HG03442 (cell line): Measurements from ENCODE around the gene GPRASP3.
"Not testable (repeated sequence)": the region's sequence is repeated elsewhere in the genome, so short reads cannot be mapped to it uniquely, and the experiment has no call there.

ENCODE experiments used
- ATAC-seq: cut with Tn5 transposase; IDR thresholded peaks from one replicate; pipeline ENCODE4 v1.9.1; 2021; ENCODE audit warnings: mild to moderate bottlenecking, moderate library complexity; ENCODE audit not compliant: unreplicated experiment

The GPRASP3 gene, protein sequence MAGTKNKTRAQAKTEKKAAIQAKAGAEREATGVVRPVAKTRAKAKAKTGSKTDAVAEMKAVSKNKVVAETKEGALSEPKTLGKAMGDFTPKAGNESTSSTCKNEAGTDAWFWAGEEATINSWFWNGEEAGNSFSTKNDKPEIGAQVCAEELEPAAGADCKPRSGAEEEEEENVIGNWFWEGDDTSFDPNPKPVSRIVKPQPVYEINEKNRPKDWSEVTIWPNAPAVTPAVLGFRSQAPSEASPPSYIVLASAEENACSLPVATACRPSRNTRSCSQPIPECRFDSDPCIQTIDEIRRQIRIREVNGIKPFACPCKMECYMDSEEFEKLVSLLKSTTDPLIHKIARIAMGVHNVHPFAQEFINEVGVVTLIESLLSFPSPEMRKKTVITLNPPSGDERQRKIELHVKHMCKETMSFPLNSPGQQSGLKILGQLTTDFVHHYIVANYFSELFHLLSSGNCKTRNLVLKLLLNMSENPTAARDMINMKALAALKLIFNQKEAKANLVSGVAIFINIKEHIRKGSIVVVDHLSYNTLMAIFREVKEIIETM

DNA sequence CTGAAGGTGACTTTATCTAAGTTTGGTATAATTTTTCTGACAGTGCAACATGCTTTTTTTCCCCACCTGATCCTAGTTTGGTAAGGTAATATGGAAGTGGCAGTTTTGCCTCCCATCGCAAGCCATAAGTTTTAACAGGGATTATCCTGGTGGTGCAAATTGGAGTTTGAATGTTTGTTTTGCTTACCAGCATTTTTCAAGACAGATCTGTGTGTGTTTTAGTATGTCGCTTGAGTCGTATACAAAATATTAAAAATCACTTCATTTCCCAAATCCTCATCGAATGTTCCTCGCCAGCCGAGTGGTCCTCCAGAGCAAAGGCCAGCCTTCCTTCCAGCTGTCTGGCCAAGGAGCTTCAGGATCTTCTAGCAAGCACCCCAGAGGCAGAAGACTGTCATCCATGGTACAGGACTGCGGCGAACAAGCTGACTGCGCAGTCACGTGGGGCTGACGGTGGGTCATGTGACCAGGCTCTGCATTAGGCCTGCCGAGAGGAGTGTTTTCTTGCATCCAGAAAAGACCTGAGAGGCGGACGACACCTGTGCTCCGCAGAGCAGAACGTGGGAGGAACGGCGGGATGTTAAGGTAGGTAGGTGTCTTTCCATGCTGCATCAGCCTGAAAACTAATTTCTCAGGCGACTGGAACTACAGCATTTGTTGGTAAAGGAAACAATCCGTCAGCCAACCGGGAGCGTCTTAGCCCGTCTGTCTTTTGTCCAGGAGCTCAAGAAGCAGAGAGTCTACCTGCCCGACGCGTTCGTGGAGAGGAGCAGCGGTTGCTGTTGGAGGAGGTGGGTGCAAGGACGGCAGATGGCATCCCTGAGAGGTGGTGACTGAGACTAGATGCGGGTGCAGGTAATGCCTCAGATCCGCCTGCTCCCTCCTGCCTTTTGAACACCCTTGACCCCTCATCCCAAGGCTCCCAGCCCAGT, at the start of gene GPRASP3:
TSS of gene GPRASP3 (plus strand) at position 507 of the 932 bp plus-strand sequence. CDS start 28,253 bp downstream, outside the sequence.
- ATAC-seq: peak; percentile 99

DNA sequence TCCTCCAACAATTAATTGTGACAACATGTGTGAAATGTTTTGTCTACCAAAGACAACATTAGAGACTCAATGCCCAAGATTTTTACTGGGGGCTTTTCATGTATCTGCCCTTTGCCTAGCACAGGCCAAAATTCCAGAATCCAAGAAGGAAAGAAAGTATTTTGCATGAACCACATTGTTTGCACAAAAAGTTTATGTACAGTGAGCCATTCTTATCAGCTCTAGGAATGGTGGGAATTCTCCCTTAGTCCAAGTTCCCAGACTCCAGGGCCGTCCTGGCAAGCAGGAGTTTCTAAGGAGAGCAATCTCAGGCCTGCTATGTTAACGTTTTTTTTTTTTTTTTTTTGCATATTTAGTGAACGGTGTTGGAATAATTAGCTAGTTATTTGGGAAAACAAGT, 47.7 kb upstream of the GPRASP3 start:
- ATAC-seq: no peak

DNA sequence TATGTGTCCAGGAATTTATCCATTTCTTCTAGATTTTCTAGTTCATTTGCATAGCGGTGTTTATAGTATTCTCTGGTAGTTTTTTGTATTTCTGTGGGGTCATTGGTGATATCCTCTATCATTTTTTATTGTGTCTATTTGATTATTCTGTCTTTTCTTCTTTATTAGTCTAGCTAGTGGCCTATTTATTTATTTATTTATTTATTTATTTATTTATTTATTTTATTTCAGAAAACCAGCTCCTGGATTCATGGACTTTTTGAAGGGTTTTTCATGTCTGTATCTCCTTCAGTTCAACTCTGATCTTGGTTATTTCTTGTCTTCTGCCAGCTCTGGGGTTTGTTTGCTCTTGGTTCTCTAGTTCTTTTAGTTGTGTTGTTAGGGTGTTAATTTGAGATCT, 43.1 kb upstream of the GPRASP3 start:
- ATAC-seq: not testable (repeated sequence)

DNA sequence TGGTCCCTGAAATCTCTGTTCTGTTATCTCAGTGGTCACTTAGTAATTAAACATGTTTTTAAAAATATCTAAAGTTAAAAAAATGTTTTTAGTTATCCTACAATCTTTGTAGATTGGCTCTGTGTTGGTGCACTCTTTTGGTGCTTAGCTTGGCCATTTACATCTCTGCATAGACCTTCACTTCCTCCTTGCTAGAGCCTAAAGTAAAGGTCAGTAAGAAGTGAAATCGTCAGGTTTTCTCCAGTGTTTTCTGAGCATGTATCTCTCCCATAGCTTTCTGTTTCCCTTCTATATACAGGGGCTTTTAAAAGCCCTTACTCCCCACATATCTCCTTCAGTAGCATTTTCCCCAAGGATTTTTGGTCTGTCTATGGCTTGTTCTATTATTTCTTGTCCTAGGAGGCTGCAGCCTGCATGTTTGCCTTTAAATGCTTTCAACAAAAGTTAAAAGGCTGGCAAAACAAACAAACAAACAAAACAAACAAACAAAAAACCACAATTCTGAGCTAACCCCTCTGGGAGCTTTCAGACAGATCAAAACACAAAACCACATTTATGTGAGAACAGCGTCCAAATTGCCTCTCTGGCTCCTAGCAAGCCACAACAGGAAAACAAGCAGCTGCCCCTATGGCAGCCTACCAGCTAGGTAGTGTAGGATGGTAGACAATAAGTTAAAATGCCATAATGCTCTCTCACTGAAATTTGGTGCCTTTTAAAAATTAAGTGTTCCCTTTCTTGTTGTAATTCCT, 35.6 kb upstream of the GPRASP3 start:
- no peak for ATAC-seq

DNA sequence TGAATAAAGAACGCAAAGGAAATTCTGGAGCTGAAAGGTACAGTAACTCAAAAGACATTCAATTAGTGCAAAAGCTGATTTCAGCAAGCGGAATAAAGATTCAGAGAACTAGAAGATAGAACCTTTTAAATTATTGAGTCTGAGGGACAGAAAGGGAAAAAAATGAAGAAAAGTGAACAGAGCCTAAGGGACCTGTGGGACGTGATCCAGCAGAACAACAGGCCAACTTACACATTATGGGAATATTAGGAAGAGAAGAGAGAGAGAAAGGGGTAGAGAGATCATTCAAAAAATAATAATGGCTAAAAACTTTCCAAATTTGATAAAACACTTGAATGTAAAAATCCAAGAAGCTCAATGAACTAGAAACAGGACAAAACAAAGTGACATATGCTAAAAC, 25.8 kb upstream of the GPRASP3 start:
- no peak for ATAC-seq

DNA sequence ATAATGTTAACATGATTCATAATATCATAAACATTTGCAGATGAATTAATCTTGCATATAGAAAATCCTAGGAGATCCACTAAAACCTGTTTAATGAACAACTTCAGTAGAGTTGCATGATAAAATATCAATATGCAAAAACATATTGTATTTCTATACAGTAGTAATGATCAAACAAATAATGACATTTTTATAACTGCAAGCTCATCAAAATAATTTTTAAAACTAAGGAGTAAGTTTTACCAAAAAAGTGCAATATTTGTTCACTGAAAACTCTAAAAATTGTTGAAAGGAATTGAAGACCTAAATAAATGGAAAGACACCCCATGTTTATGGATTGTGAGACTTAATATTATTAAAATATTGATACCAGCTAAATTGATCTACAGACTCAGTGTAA, 24.2 kb upstream of the GPRASP3 start:
- no peak for ATAC-seq

DNA sequence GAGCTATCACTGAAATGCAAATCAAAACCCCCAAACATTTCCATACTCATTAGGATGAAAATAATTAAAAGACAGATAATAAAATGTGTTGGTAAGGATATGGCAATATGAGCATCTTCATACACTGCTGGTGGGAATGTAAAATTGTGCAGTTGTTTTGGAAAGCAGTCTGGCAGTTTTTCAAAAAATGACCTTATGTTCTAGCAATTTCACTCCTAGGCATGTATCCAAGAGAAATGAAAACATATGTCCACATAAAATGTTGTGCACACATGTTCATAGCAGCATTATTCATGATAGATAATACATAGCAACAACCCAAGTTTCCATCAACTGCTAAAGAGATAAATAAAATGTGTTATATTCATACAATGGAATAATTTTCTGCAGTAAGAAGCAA, 23.0 kb upstream of the GPRASP3 start:
- ATAC-seq: no peak

DNA sequence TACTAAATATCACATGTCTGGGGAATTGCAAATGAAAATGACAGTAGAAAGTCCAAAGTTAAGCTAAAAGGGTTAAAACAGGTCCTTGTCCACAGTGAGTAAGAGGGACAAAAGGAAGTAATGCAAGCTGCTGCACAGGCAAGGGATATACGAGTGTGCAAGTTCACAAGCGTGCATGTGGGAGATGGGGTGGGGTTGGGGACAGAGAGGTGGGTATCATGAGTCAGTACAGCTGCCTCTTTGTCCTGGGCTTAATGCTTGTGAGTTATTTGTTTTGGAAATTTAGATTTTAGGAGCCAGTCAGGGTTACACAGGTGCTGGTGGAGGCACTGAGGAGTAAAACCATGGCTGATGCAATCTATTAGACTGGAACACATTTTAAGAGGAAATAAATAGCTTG, 11.6 kb upstream of the GPRASP3 start:
- no peak for ATAC-seq

DNA sequence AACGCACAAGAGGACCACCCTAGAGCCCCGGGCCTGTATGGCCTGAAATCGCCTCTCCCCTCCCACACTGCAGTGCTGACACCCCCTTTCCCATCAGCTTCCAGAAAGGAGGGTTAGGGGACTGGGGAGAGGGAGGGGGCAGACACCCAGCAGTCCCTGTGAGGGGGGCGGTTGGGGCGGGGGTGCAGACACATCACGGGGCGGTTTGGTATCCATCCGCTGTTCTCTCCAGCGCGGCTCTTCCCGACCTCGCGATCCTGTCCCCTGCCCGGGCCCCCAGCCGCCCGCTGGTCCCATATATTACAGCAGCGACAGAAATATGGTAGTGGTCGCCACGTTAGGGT, 8.7 kb upstream of the GPRASP3 start:
- ATAC-seq: no peak

DNA sequence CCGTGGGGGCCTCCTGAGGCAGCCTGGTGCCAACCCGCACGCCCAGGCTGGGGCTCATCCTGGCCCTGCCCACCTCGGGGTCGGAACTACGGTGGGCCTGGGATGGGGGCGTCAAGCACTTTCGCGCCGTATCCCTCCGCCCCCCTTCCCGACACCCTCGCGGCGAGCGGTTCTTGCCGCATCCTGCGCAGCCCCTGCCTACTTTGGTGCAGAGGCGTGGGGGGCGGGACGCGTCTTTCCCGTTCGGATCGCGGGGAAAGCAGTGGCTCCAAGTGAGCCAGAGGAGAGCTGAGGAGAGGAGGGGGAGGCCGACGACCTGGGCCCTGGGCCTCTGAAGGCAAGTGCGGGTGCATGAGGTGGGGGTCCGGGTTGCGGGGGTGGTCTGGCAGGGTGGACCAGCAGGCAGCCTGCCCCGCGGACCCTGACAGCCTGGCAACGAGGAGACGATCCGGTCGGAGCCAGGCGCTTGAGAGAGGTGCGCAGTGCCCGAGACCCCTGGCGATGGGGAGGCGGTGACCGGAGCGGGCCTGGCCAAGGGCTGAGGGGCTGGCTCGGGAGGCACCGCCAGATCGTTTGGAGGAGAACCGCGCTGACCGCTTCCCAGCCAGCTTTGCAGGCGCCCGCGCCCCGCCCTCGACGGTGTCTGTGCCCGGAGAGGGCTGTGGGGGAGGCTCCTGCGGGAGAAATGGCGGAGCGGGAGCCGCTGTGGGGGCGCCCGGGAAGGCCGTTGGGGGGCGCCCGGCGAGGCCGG, 8.2 kb upstream of the GPRASP3 start, which contains the start of gene GPRASP2:
TSS of gene GPRASP2 (plus strand) at position 233 of the 751 bp plus-strand sequence. CDS start 2,422 bp downstream, outside the sequence.
- no peak for ATAC-seq

DNA sequence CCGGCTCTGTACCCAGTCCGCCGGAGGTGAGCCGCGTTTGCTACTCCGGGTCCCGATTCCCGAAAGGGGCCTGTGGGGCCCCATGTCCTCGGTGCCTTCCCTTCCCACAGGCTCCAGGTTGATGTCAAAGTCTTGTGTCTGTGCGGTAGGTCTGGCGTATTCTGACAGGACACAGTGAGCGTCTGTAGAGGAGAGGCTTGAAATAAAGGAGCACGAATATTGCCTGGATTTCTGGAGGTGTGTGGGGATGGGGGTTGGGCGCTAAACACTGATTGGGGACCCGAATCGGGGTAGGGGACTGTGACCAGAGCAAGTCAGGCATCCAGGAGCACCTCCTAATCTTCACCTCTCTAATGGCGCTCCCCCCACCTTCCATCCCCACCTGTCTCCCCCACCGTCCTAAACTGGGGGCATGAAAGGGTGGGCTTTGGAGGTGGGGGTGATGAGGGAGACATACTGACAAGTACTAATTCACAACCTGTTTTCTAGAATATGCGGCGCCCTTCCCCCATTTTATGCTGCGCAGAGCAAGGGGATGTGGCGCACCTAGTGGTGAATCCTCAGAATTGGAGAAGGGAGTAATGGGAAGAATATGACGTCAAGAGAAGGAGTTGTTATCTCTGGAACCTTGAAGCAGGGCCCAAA, 7.4 kb upstream of the GPRASP3 start:
- ATAC-seq: no peak

DNA sequence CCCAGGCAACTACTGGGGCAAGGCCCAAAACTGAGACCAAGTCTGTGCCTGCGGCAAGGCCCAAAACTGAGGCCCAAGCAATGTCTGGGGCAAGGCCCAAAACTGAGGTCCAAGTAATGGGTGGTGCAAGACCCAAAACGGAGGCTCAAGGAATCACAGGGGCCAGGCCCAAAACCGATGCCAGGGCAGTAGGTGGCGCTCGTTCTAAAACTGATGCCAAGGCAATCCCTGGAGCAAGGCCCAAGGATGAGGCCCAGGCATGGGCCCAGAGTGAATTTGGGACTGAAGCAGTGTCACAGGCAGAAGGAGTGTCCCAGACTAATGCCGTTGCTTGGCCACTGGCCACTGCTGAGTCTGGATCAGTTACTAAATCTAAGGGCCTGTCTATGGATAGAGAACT, 5.5 kb upstream of the GPRASP3 start:
- ATAC-seq: no peak

DNA sequence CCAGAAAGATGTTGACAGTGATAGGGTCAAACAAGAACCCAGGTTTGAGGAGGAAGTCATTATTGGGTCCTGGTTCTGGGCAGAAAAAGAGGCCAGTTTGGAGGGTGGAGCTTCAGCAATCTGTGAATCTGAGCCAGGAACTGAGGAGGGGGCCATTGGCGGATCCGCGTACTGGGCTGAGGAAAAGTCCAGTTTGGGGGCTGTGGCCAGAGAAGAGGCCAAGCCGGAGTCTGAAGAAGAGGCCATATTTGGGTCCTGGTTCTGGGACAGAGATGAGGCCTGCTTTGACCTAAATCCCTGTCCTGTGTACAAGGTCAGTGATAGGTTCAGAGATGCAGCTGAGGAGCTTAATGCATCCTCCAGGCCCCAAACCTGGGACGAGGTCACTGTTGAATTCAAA, 4.6 kb upstream of the GPRASP3 start:
- no peak for ATAC-seq

DNA sequence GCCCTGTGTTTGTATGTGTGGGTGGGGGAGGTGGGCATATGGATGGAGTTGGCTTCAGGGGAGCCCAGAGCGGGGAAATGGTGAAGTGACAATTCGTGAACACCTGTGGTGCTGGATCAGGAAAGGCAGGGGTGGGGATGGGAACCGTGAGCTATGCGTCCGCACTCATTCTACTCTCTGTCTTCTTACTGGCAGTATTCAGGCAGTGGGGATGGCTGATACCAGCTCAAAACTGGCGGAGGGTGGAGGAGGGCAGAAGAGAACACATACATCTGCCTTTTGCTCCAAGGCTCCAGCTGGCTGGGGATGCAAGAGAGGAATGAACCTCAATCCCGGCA, 595 bp downstream of the GPRASP3 start:
- peak; percentile 10 for ATAC-seq

DNA sequence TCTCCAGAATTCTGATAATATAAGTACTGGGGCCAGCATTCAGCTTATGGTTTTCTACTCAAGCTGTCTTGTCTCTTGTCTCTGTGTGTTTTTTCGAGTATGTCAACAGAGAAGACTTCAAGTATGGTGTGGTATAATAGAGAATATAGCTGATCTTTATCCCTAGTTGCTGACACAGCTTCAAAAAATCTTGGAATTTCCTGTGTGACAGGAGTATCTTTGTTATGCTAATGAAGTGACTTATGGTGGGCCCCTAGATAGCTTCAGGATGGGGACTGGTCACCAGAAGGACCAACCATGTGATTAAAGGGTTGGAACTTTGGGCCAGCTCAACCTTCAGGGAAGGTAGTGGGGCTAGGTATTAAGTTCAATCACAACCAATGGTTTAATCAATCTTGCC, 2.9 kb downstream of the GPRASP3 start:
- no peak for ATAC-seq

DNA sequence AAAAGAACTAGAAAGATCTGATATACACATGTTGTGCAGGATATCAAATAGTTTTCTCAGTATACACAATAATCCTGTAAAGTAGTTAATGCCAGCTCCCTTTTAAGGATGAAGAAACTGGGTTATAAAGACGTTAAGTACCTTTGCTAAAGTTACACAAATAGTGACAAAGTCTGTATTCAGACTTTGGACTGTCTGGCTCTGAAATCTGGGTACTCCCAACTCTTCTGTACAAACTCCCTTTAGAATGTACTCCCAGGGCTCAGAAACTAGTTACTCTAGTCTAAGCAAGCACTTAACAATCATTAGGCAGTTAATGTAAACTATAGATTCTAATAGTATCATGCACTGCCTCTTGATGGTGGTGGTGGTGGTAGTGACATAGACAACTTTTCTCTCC, 7.2 kb downstream of the GPRASP3 start:
- ATAC-seq: no peak

DNA sequence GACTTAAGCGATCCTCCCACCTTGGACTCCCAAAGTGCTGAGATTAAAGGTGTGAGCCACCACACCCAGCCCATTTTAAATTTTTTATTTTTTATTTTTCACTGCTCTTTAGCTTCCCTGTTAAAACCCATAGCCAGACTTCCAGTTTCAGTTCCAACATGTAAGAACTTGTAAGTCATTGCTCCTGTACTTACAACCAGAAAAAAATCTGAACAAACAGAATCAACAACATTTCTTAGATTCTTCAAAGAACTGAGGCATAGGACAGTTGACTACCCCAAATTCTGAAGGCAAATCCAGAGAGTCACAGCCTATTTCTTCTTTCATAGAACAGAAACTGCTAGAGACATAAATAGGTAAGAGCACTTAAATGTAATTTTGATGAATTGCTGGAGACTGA, 8.1 kb downstream of the GPRASP3 start:
- ATAC-seq: no peak

DNA sequence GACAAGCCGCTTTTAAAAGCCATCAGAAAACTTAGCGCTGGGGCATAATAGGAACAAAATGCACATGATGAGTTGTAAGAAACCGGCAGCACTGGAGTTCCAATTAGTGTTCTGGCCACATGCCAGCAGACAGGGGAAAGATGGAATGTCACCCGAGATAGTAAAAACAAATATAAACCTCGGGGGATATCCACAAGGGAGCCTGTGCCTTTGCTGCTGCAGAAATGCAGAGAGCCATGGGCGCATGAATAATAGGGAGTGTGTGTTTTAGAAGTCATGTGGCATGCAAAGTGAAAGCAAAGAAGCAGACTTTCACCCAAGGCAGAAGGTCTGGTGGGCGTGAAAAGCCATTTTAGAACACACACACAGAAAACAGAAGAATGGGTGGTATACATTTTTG, 19.1 kb downstream of the GPRASP3 start:
- no peak for ATAC-seq

DNA sequence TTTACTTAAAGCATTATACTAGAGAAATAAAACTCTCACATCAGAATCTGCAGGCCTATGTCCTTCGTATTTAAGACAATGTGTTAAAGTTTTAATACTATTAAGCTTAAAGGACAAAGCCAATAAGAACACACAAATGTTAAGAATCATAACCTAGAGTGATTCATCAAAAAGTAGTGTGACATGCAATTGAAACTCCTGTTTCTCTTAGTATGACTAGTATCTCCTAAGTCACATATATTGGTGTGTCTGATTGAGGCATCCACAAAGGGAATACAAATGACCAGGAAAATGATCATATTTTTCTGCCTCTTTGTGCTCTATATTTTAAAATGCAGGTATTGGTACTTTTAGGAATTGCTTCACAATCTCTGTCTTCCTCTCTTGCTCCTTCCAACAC, 23.8 kb downstream of the GPRASP3 start:
- peak; percentile 37 for ATAC-seq

DNA sequence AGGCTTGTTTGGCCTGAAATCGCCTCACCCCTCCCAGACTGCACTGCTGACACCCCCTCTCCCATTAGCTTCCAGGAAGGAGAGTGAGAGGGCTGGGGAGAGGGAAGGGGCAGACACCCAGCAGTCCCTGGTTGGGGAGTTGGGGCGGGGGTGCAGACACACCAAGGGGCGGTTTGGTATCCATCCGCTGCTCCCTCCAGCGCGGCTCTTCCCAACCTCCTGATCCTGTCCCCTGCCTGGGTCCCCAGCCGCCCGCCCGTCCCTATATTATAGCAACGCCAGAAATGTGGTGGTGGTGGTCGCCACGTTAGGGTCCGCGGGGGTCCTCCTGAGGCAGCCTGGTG, 24.9 kb downstream of the GPRASP3 start:
- no peak for ATAC-seq
